H4 (cell line): ENCODE data around the gene TNMD. TPM values are rescaled to one million over a fixed set of nuclear protein-coding genes. Genes with fewer than 3 reads are reported as not detected.
A peak's percentile ranks its signal among the peaks of the same experiment; 100 is the strongest.
"Not testable (repeated sequence)": the region's sequence is repeated elsewhere in the genome, so short reads cannot be mapped to it uniquely, and the experiment has no call there.

Experiments
- DNase-seq: peaks from one replicate; pipeline ENCODE4 v3.0.0-alpha.2; 2015; ENCODE audit warnings: low spot score
- total RNA-seq: library from RNA; depleted of rRNA; stranded (reverse); fragments of >200 nt; shearing (Covaris generic); gene quantifications from 2 replicates; pipeline ENCODE4 v1.2.3, GENCODE V29; 2014; rRNA removed

Gene TNMD
- not detected in 2 replicates for total RNA-seq

- DNase-seq: no peak
Observed at GRCh38 chrX:100584611-100585010, at the start of gene TNMD. Gene TNMD, plus strand, starts transcription at chrX:100584936. Its CDS starts 83 bp downstream, at chrX:100585019.

GRCh38 chrX:100565534-100565933 is 19.2 kb upstream of the TNMD start:
- DNase-seq: not testable (repeated sequence)

- no peak for DNase-seq
Observed at GRCh38 chrX:100586747-100587146, 2.0 kb downstream of the TNMD start.

- no peak for DNase-seq
Observed at GRCh38 chrX:100587861-100588260, 3.1 kb downstream of the TNMD start.

GRCh38 chrX:100591256-100592051 is 6.7 kb downstream of the TNMD start:
- DNase-seq: no peak

GRCh38 chrX:100593126-100593525 is 8.4 kb downstream of the TNMD start:
- no peak for DNase-seq

GRCh38 chrX:100593581-100593980 is 8.8 kb downstream of the TNMD start:
- DNase-seq: no peak

GRCh38 chrX:100596601-100597000 is 11.9 kb downstream of the TNMD start:
- no peak for DNase-seq

- DNase-seq: no peak
Observed at GRCh38 chrX:100599456-100599855, 14.7 kb downstream of the TNMD start.

GRCh38 chrX:100600340-100600739 is 15.6 kb downstream of the TNMD start:
- no peak for DNase-seq

GRCh38 chrX:100600758-100601157 is 16.0 kb downstream of the TNMD start:
- no peak for DNase-seq

- no peak for DNase-seq
Observed at GRCh38 chrX:100606753-100607152, 22.0 kb downstream of the TNMD start.

- no peak for DNase-seq
Observed at GRCh38 chrX:100609591-100609990, 24.9 kb downstream of the TNMD start.

GRCh38 chrX:100611951-100612350 is 27.2 kb downstream of the TNMD start:
- DNase-seq: no peak

- peak; percentile 59 for DNase-seq
Observed at GRCh38 chrX:100615005-100615404, 30.3 kb downstream of the TNMD start.

- no peak for DNase-seq
Observed at GRCh38 chrX:100623001-100623400, 38.3 kb downstream of the TNMD start.

- DNase-seq: no peak
Observed at GRCh38 chrX:100625985-100626491, 41.3 kb downstream of the TNMD start.

- DNase-seq: no peak
Observed at GRCh38 chrX:100635040-100635439, 50.3 kb downstream of the TNMD start.

GRCh38 chrX:100635989-100636320 is 51.2 kb downstream of the TNMD start:
- DNase-seq: no peak

- peak; percentile 86 for DNase-seq
Observed at GRCh38 chrX:100636321-100636991, 51.7 kb downstream of the TNMD start, which contains the start of gene TSPAN6. Gene TSPAN6, minus strand, starts transcription at chrX:100636806. Its CDS starts 112 bp downstream, at chrX:100636694.

- DNase-seq: no peak
Observed at GRCh38 chrX:100642290-100642689, 57.6 kb downstream of the TNMD start.

GRCh38 chrX:100643212-100643611 is 58.5 kb downstream of the TNMD start:
- no peak for DNase-seq
